RKO (cell line): ENCODE data around the gene TAOK1.
A peak's percentile ranks its signal among the peaks of the same experiment; 100 is the strongest.
"Not testable (repeated sequence)": the region's sequence is repeated elsewhere in the genome, so short reads cannot be mapped to it uniquely, and the experiment has no call there.

Source experiments
- DNase-seq: peaks from one replicate; pipeline ENCODE4 v3.0.0-alpha.2; 2016; ENCODE audit warnings: low spot score

TAOK1 gene

GRCh38 chr17:29445844-29446243, 55.7 kb downstream of the TAOK1 start:
- DNase-seq = no peak

- DNase-seq = no peak
Measured at GRCh38 chr17:29449865-29450671, 59.9 kb downstream of the TAOK1 start.

GRCh38 chr17:29451121-29451742, 61.1 kb downstream of the TAOK1 start:
- DNase-seq = no peak

GRCh38 chr17:29458066-29458465, 67.9 kb downstream of the TAOK1 start:
- DNase-seq = no peak

- DNase-seq = no peak
Measured at GRCh38 chr17:29461483-29462206, 71.5 kb downstream of the TAOK1 start.

GRCh38 chr17:29469276-29469675, 79.1 kb downstream of the TAOK1 start:
- DNase-seq = no peak

- DNase-seq = not testable (repeated sequence)
Measured at GRCh38 chr17:29473437-29473836, 83.3 kb downstream of the TAOK1 start.

GRCh38 chr17:29474297-29474696, 84.1 kb downstream of the TAOK1 start:
- DNase-seq = no peak

GRCh38 chr17:29475891-29476290, 85.7 kb downstream of the TAOK1 start:
- DNase-seq = no peak

- DNase-seq = not testable (repeated sequence)
Measured at GRCh38 chr17:29480249-29480928, 90.2 kb downstream of the TAOK1 start.

- DNase-seq = no peak
Measured at GRCh38 chr17:29483503-29483902, 93.3 kb downstream of the TAOK1 start.

GRCh38 chr17:29495011-29495410, 104.8 kb downstream of the TAOK1 start:
- peak; percentile 66 for DNase-seq

GRCh38 chr17:29504711-29505110, 114.5 kb downstream of the TAOK1 start:
- DNase-seq = no peak

- DNase-seq = no peak
Measured at GRCh38 chr17:29505836-29506235, 115.7 kb downstream of the TAOK1 start.

GRCh38 chr17:29510953-29511352, 120.8 kb downstream of the TAOK1 start:
- DNase-seq = peak; percentile 8

- no peak for DNase-seq
Measured at GRCh38 chr17:29514792-29515191, 124.6 kb downstream of the TAOK1 start.

GRCh38 chr17:29518359-29518758, 128.2 kb downstream of the TAOK1 start:
- DNase-seq = no peak

GRCh38 chr17:29524692-29525091, 134.5 kb downstream of the TAOK1 start:
- DNase-seq = no peak

- DNase-seq = no peak
Measured at GRCh38 chr17:29526322-29526721, 136.2 kb downstream of the TAOK1 start.

- DNase-seq = no peak
Measured at GRCh38 chr17:29533976-29534375, 143.8 kb downstream of the TAOK1 start.

GRCh38 chr17:29544066-29544465, 153.9 kb downstream of the TAOK1 start:
- DNase-seq = no peak

- DNase-seq = no peak
Measured at GRCh38 chr17:29546085-29546484, 155.9 kb downstream of the TAOK1 start.
